ENCODE data around the gene DNAJB13. TPM values are rescaled to one million over a fixed set of nuclear protein-coding genes. Genes with fewer than 3 reads are reported as not detected.
"Not testable (repeated sequence)": the region's sequence is repeated elsewhere in the genome, so short reads cannot be mapped to it uniquely, and the experiment has no call there.

Gene DNAJB13
- total and polyA plus RNA-seq, 2 of the 13 experiments (the other 11 are each of a cell fraction or from before 2014, with no cell fraction given): 2.3 TPM; not detected in 1

DNA sequence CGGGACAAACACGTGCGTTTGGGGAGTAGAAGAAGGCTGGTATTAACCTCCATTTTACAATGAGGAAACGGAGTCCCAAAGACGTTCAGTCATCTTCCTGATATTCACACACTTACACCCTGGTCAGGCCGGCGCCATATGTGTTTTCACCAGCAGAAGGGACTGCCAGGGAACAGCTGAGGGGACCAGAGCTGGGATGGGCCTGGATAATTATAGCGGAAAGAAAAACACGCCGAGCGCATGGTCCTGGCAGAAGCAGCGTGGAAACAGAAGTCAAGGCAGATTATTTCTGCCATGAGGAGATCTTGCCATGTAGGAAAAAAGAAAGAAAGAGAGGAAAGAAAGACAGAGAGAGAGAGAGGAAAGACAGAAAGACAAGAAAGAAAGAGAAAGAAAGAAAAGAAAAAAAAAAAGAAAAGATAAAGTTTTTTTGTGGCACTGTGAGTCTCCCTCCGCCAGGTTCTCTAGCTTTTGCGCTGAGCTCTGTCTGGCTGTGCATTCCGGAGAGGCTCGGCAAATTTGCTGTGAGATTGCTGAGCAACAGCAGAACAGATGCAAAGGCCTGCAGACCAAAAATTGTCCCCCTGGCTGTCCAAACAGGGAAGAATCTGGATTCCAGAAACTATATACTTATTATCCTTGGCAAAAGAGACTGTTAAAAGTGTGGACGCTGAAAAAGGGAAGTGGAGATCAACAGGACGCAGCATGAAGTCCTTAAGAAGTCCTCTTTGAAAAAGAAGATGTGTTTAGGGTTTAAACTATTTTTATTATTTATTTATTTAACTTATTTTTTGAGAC, 33.1 kb downstream of the DNAJB13 start (continued):
- TF ChIP-seq IRF2 (CRISPR knock-in tag; IDR thresholded peaks at IDR 0.05) (no peak), ZFP82 (CRISPR knock-in tag; IDR thresholded peaks at IDR 0.05; ENCODE audit: borderline replicate concordance) (0 out of 2 replicates have a peak, but pooled peaks have one; percentile 37), ZNF362 (CRISPR knock-in tag; IDR thresholded peaks at IDR 0.05; ENCODE audit: borderline replicate concordance) (0 out of 2 replicates have a peak, but pooled peaks have one; percentile 6), ZNF563 (CRISPR knock-in tag; IDR thresholded peaks at IDR 0.05) (0 out of 2 replicates have a peak, but pooled peaks have one; percentile 5), ZNF704 (CRISPR knock-in tag; IDR thresholded peaks at IDR 0.05; ENCODE audit: borderline replicate concordance) (0 out of 2 replicates have a peak, but pooled peaks have one; percentile 38), MLXIP (CRISPR knock-in tag; IDR thresholded peaks at IDR 0.05; ENCODE audit: borderline replicate concordance) (no peak), JUN (CRISPR knock-in tag; IDR thresholded peaks at IDR 0.05) (0 out of 2 replicates have a peak, but pooled peaks have one; percentile 3), KDM5B (CRISPR knock-in tag; IDR thresholded peaks at IDR 0.05; ENCODE audit: borderline replicate concordance) (no peak), ZNF878 (CRISPR knock-in tag; IDR thresholded peaks at IDR 0.05) (0 out of 2 replicates have a peak, but pooled peaks have one; percentile 57), CBX5 (CRISPR knock-in tag; IDR thresholded peaks at IDR 0.05; ENCODE audit: borderline replicate concordance) (no peak), ZNF430 (CRISPR knock-in tag; IDR thresholded peaks at IDR 0.05) (no peak)
- TF ChIP-seq, protein P1, sequence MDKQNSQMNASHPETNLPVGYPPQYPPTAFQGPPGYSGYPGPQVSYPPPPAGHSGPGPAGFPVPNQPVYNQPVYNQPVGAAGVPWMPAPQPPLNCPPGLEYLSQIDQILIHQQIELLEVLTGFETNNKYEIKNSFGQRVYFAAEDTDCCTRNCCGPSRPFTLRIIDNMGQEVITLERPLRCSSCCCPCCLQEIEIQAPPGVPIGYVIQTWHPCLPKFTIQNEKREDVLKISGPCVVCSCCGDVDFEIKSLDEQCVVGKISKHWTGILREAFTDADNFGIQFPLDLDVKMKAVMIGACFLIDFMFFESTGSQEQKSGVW (CRISPR knock-in tag; IDR thresholded peaks at IDR 0.05; ENCODE audit: borderline replicate concordance): 0 out of 2 replicates have a peak, but pooled peaks have one; percentile 30

GRCh38 chr11:73985661-73986060, 34.8 kb downstream of the DNAJB13 start:
- H4K20me1 ChIP-seq (ENCODE audit: insufficient read depth, low read length); FAIRE-seq; DNase-seq (ENCODE audit: low spot score); H3K27ac ChIP-seq (ENCODE audit: extremely low read length, insufficient read depth, low read length); H2AFZ ChIP-seq (ENCODE audit: low read length); CTCF ChIA-PET (ENCODE audit: low intra/inter-chr PET ratio, low total read pairs); H3K4me3 ChIP-seq (replicated peaks in 1 of 3; ENCODE audit: insufficient read depth in 1 of 3, low read depth in 2 of 3, low read length in 3 of 3); POLR2A ChIA-PET; BruUV-seq (replicated peaks); H3K36me3 ChIP-seq (replicated peaks in 1 of 2; ENCODE audit: control insufficient read depth in 1 of 2, insufficient read depth in 2 of 2, low read length in 2 of 2); in situ Hi-C loops (cut with HindIII; ENCODE audit: extremely low pct_ligation_motif_present, low pct_unique_long_range_greater_than_20kb); intact Hi-C loops (cut with micrococcal nuclease; ENCODE audit: unreplicated experiment); H3K9ac ChIP-seq (ENCODE audit: insufficient read depth, low read depth, low read length); H3K27me3 ChIP-seq (ENCODE audit: control insufficient read depth in 1 of 2, insufficient read depth in 2 of 2, low read length in 2 of 2); H3K4me2 ChIP-seq (ENCODE audit: low read depth, low read length); H3K79me2 ChIP-seq (ENCODE audit: insufficient read depth, low read length); H3K9me3 ChIP-seq (ENCODE audit: low read length); ATAC-seq: not testable (repeated sequence)
- peaks cover 51% of the 10 kb centered on the region for H3K4me1 ChIP-seq (ENCODE audit: insufficient read depth, low read length)
- 78% methylated on average over 4 of the region's 4 CpGs for WGBS (ENCODE audit: low lambda C conversion rate)

All from HepG2 (cell line).